ENCODE results near the gene NTM.

The NTM gene

GRCh38 chr11:131885431-131885830, 515.0 kb downstream of the NTM start:
- no peak for TF ChIP-seq CTCF (IDR thresholded peaks at IDR 0.05; ENCODE audit: insufficient read depth, missing control alignments)
- no peak for FAIRE-seq
- no peak for DNase-seq (ENCODE audit: insufficient read length, low spot score)

DNA sequence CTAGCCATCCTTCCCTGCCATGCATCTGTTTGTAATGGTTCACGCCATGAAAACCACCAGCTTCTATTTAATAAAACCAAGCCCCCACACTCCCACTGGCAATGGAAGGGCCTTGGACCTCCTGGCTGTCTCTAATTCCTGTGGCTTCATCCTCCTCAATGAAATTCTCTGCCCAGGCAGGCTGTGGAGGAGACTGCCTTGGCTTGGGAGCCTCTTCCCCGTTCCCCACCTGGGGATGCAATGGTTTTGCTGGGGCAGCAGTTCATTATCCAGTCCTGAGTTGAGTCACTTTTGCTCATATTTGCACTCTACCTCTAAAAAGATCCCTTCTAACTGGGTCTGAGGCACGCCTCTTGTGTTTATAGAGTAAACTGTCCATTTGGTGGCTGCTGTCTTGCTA, 515.8 kb downstream of the NTM start:
- no peak for TF ChIP-seq CTCF (IDR thresholded peaks at IDR 0.05; ENCODE audit: insufficient read depth, missing control alignments)
- no peak for DNase-seq (ENCODE audit: insufficient read length, low spot score)
- FAIRE-seq, result no peak

- FAIRE-seq, result no peak
- no peak for DNase-seq (ENCODE audit: insufficient read length, low spot score)
- TF ChIP-seq CTCF (IDR thresholded peaks at IDR 0.05; ENCODE audit: insufficient read depth, missing control alignments), result no peak
These were observed 517.9 kb downstream of the NTM start for GRCh38 chr11:131888230-131888855.

DNA sequence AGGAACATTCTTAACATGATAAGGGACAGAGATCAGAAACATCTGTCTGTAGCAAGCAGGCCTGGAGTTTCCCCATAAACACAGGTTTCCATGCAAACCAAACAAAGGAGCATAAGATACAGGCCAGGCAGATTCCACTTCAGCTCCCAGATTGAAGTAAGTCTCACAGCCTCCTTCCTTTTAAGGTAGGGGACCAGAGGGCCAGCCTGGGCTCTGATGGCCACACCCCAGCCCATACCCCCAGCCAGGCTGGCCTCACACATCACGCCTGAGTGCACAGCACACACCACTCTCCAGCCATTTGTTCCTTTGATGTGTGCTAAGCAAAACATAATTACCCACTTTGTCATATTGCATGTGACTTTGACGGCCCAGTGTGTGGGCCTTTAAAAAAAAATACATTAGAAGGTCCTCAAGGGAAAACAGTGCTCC, 518.7 kb downstream of the NTM start:
- no peak for FAIRE-seq
- no peak for TF ChIP-seq CTCF (IDR thresholded peaks at IDR 0.05; ENCODE audit: insufficient read depth, missing control alignments)
- DNase-seq (ENCODE audit: insufficient read length, low spot score), result no peak

DNA sequence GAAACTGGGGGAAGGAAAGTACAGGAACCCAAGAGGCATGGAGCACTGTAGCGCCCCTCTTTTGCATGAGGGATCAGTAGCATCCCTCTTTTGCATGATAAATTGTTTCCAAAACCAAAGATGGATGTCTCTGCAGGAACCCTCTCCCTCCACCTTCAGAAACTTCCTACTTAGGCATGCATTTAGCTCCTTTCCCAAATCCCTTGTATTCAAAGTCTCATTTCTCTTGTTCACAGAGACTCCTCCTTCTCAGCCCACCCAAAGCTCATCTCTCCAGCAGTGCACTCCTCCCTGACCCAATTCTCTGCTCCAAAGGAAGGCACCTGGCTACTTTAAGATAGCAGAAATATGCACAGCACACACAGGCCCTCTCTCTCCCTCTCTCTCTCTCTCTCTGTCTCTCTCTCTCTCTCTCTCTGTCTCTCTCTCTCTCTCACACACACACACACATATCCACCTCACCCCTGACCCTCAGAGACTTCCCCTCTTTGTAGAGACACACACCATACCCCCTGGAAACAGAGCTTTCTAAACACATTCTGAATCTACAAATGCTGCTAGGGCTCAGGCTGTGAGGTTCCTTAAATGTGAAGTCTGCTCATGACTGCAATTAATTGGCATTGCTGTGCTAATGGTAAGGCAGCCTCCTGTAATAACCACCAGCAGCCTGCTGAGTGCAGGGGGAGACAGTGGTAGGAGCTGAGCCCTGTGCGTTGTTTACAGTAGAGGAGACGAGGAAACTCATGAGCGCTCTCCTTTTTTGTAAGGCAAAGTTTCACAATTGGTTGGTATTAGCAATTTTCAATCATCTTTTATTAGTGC, 519.6 kb downstream of the NTM start:
- TF ChIP-seq CTCF (IDR thresholded peaks at IDR 0.05; ENCODE audit: insufficient read depth, missing control alignments), result no peak
- FAIRE-seq (no peak), DNase-seq (ENCODE audit: insufficient read length, low spot score) (no peak)

DNA sequence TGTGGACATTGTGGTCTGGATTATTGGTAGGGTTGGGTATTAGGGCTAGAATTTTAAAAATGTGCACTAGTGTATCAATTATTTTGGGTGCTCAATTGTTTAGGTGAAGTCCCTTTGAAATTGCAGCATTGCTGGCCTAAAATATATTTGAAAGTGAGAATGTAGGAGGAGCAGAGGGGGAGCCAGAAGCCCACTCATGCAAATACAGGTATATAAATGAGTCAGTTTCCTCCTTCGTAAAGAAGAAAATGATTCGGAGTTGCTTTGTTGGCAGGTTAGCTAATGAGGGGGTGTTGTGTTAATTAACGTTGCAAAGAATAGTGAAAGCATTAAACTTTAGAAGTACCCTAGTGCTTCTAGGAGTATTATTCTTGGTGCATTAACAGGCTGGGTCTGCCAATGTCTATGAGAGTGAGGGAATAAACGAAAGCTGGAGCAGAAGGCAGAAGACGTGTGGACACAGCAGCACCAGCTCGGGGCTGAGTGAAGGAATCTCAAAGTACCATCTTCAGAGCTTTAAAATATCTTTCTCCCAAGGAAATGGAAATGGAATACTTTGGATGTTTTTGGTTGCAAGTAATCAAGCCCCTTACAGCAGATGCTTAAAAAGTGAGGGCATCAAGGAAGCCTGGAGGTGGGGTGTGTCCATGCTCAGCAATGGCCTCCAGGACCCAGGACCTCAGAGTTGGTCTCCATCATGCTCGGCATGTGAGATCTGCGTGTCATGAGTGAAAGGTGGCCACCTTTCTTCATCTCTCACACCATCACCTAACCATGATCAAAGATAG, 522.9 kb downstream of the NTM start:
- no peak for TF ChIP-seq CTCF (IDR thresholded peaks at IDR 0.05; ENCODE audit: insufficient read depth, missing control alignments)
- FAIRE-seq (no peak), DNase-seq (ENCODE audit: insufficient read length, low spot score) (no peak)
